SK-N-SH (cell line): ENCODE data around the gene USP19.

Source experiments
- CTCF ChIP-seq: fragments of 200-600 bp; sonication (generic); IDR thresholded peaks from 2 replicates; pipeline ENCODE4 v1.6.1; 2017; ENCODE audit warnings: antibody characterized with exemption, mild to moderate bottlenecking, moderate library complexity
- FOXM1 ChIP-seq: IDR thresholded peaks from 2 replicates; pipeline ENCODE4 v1.4.0; 2012; ENCODE audit warnings: low read depth, mild to moderate bottlenecking
- IRF3 ChIP-seq: fragments of 150-350 bp; IDR thresholded peaks from 2 replicates; pipeline ENCODE4 v1.6.1; 2016; ENCODE audit warnings: mild to moderate bottlenecking, low read depth, low read length
- MXI1 ChIP-seq: IDR thresholded peaks from 2 replicates; pipeline ENCODE4 v1.6.1; 2012; ENCODE audit warnings: mild to moderate bottlenecking, low read depth, low read length, improper control_type of control experiment
- POLR2AphosphoS5 ChIP-seq: IDR thresholded peaks from 2 replicates; pipeline ENCODE4 v1.6.1; 2012; ENCODE audit warnings: low read depth, low read length
- RAD21 ChIP-seq: IDR thresholded peaks from 2 replicates; pipeline ENCODE4 v1.6.1; 2012; ENCODE audit warnings: mild to moderate bottlenecking, low read length

GRCh38 chr3:49134471-49135265 lies 14.0 kb upstream of the USP19 start:
- no peak for TF ChIP-seq RAD21
- no peak for TF ChIP-seq MXI1
- no peak for TF ChIP-seq POLR2AphosphoS5
- peak; percentile 15; the same call in 1 of the 2 replicates for TF ChIP-seq CTCF
- no peak for TF ChIP-seq IRF3
- no peak for TF ChIP-seq FOXM1
